Activated CD8-positive, alpha-beta memory T cell treated with anti-CD3 and anti-CD28 coated beads, Interleukin-2, amount 50 U/mL, for 4 hours (primary cell): ENCODE measurements around the gene TEAD1.

Experiments
- DNase-seq: peaks from one replicate; pipeline ENCODE4 v3.0.0-alpha.2; 2020

The TEAD1 gene

GRCh38 chr11:12667646-12668045, 6.6 kb upstream of the TEAD1 start:
- DNase-seq: no peak

- DNase-seq: no peak
Observed at GRCh38 chr11:12668166-12668565, 6.1 kb upstream of the TEAD1 start.

DNA sequence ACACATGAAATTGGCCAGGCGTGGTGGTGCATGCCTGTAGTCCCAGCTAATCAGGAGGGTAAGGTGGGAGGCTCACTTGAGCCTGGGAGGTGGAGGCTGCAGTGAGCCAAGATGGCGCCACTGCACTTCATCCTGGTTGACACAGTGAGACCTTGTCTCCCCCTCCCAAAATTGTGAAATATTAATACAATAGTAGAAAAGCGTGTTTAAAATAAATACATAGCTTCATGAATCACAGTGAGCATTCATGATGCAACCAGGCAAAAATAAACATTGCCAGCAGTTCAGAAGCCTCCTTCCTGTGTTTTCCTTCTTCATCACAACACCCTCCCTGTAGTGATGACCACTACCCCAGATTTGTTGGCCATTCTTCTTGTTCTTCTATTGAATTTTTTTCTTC, 4.3 kb upstream of the TEAD1 start:
- no peak for DNase-seq

DNA sequence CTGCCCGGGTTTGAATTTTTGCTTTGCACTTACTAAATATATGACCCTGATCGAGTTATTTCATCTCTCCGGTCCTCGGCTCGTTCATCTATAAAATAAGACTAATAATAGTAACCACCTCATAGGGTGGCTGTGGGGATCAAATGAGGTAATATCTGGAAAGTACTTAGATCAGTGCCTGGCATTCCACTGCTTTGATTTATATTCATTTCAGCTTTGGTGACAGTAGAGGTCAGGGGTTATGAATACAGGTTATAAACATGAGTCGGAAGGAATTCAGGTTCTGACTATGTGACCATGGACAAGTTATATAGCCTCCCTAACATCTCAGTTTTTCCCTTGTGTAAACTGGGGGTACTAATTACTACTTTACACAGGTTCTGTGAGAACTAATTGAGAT, 2.9 kb upstream of the TEAD1 start:
- no peak for DNase-seq

- no peak for DNase-seq
Observed at GRCh38 chr11:12673601-12673923, 659 bp upstream of the TEAD1 start.

GRCh38 chr11:12674571-12674935, 332 bp downstream of the TEAD1 start:
- DNase-seq: no peak

- DNase-seq: no peak
Observed at GRCh38 chr11:12674936-12675696, 895 bp downstream of the TEAD1 start.

GRCh38 chr11:12675951-12676711, 1.9 kb downstream of the TEAD1 start:
- DNase-seq: no peak

- DNase-seq: no peak
Observed at GRCh38 chr11:12677131-12677530, 2.9 kb downstream of the TEAD1 start.

DNA sequence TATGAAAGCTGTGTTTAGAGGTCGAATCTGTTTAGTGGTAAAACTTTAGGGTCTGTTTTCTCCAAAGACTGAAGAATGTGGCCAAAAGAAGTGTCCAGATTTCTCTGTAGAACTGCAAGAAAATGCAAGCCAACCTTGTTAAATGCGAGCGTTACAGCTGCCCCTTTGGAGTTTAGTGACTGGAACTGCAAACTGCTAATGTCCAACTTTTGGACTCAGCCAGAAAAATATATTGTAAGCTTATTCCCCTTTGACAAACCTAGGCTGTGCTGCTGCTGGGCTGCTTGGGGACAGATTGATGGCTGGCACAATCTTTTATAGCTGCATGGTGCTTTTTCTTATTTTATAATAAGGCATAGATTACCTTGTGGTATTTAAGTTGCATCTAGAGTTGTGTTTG, 3.9 kb downstream of the TEAD1 start:
- DNase-seq: no peak

DNA sequence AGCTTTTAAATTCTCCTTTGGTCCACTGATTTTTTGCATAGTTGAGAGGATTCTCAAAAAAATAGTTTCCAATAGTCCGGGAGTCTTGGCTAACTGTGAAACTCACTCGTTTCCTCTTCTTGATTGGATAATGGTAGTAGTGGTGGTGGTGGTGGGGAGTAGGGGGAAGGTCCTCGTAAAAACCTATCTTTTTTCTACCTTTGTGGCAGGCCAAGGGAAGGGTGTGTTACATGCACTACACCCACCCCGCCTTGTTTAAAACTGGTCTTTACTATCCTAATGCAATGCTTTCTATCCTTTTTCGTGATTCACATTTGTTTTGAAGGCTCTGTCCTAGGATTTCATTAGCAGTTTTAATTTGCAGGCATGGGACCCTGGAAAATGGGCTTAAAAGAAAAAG, 4.8 kb downstream of the TEAD1 start:
- DNase-seq: no peak

DNA sequence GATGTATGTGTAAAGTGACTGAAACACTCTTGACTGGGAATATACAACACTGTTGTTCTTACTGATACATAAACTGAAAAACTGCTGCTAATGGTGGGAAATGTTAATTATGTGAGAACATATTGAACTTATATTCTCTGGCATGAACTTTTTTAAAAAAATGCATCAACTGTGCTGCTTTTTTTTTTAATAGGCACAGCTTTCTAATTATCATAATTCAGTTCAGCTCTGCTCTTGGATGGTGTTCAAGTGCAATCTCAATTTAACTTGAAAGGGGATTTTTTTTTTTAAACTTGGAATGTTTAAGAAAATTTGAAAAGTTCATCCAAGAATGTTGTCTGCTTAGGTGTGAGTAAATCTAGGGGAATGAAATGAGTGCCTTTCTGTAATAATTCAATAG, 5.2 kb downstream of the TEAD1 start:
- DNase-seq: no peak

GRCh38 chr11:12680246-12680939, 6.2 kb downstream of the TEAD1 start:
- no peak for DNase-seq

DNA sequence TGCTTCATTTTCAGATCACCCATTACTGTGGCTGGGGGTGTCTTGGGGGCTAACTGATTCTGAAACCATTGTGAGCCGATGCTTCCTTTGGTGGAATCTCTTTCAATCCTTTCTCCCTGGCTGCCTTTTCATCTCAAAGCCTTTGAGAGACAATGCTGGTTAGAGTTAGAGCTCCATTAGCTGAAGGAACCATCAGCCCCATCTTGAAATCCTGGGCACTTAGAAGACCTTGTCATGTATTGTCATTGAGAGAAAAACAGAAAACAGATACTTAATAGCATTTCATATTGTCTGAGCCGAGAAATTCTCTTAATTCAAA, 6.7 kb downstream of the TEAD1 start:
- DNase-seq: no peak

GRCh38 chr11:12681466-12681865, 7.2 kb downstream of the TEAD1 start:
- DNase-seq: no peak

- no peak for DNase-seq
Observed at GRCh38 chr11:12682288-12682687, 8.1 kb downstream of the TEAD1 start.

DNA sequence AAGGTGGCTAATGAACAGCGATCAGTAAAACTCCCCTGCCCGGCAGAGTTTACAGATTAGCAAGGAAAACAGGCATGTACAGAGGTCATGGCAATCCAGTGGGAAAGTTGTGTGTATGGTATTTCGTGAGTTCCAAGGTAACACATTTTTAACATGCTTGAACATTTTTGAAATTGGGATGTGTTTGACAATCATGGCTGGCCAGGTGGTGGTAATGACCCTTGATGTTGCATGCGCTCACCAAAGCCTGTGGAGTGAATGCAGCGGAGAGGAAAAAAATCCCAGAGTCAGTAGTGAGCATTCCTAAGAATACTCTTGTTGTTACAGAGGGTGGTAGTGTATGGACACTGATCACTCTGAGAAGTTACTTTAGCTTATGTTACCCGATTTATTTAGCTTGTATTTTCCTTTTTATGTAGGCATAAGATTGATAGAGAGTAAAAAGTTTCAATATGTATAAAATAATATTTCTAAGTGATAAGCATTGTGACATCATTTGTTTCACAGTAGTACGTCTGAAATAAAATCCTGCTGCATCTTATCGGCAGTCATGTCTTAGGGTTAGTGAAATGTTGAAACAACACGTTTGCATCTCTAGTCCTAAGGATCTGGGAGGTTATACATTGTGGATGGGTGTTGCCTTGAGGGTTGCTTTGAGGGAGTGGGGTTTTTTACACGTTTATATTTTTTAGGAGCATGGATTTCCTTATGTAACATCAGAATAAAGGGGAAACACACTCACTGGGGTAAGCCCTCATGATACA, 8.7 kb downstream of the TEAD1 start:
- no peak for DNase-seq

- DNase-seq: no peak
Observed at GRCh38 chr11:12683874-12684273, 9.7 kb downstream of the TEAD1 start.

- no peak for DNase-seq
Observed at GRCh38 chr11:12684315-12684714, 10.1 kb downstream of the TEAD1 start.

DNA sequence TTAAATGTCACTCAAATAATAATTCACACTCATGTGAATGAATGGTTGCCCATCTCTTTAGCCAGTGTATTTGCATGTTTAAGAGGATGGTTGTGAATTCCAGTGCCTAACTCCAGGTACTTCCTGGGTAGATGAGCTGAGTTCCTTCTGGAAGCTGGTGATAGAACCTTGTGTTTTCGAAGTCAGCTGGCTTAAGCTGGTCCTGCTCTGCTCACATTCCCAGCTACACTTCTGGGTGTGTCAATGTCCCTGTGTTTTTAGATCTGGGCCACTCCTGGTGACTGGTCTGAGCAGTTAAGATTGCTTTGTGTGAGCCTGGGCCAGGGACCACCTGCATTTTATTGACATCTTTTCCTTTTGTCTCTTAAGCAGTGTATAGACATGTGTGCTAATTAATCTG, 10.6 kb downstream of the TEAD1 start:
- no peak for DNase-seq

GRCh38 chr11:12685229-12685628, 11.0 kb downstream of the TEAD1 start:
- no peak for DNase-seq

GRCh38 chr11:12686246-12687060, 12.2 kb downstream of the TEAD1 start:
- no peak for DNase-seq

DNA sequence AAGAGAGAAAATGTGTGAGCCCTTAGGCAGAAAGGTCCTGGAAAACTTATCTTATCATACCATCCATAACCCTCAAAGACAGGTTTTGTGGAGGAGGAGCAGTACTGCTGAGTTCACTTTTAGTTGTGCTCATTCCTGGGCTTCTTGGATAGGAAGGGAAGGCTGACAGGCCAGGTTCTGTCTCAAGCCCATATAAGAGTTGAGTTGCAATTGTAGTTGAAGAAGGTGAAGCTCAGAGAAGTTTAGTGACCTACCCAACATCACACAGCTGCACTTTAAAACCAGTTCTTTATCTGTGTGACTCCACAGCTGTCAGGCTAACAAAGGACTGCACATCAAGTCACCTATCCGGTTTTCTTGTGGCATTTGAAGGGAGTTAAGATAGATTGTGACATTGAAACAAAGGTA, 13.0 kb downstream of the TEAD1 start:
- DNase-seq: no peak
